DND-41 (cell line): Measurements from ENCODE around the gene PTPRE.

Source experiments
- EZH2 ChIP-seq: IDR thresholded peaks from 3 replicates; pipeline ENCODE4 v1.6.1; 2012; ENCODE audit warnings: borderline replicate concordance, low read depth, mild to moderate bottlenecking, moderate library complexity, low read length, inconsistent platforms; ENCODE audit not compliant: severe bottlenecking
- TF ChIP-seq, protein P1 (sequence below): IDR thresholded peaks from 2 replicates; pipeline ENCODE4 v1.5.1; 2012; ENCODE audit warnings: borderline replicate concordance, low read length, moderate library complexity, mild to moderate bottlenecking; ENCODE audit not compliant: poor library complexity, severe bottlenecking; ENCODE audit errors: extremely low read depth

DNA sequence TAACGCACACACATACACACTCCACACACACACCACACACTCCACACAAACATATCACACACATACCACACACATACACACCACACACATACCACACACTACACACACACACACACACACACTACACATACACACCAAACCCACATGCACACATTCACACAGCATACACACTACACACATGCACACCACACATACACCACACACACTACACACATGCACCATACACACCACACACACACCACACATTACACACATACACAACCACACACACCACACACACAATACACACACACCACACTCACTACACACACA, 153.0 kb downstream of the PTPRE start:
- TF ChIP-seq, protein P1, sequence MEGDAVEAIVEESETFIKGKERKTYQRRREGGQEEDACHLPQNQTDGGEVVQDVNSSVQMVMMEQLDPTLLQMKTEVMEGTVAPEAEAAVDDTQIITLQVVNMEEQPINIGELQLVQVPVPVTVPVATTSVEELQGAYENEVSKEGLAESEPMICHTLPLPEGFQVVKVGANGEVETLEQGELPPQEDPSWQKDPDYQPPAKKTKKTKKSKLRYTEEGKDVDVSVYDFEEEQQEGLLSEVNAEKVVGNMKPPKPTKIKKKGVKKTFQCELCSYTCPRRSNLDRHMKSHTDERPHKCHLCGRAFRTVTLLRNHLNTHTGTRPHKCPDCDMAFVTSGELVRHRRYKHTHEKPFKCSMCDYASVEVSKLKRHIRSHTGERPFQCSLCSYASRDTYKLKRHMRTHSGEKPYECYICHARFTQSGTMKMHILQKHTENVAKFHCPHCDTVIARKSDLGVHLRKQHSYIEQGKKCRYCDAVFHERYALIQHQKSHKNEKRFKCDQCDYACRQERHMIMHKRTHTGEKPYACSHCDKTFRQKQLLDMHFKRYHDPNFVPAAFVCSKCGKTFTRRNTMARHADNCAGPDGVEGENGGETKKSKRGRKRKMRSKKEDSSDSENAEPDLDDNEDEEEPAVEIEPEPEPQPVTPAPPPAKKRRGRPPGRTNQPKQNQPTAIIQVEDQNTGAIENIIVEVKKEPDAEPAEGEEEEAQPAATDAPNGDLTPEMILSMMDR = no peak
- no peak for TF ChIP-seq EZH2
